PC-9 (cell line): ENCODE measurements around the gene EYA2. TPM values are rescaled to one million over a fixed set of nuclear protein-coding genes. Genes with fewer than 3 reads are reported as not detected.

Experiments used
- BruUV-seq: library from RNA; stranded (reverse); fragments of 400-500 nt; replicated peaks from 2 replicates; lab custom pipeline; 2021; lab: Mats Ljungman, UMichigan
- CTCF ChIA-PET: fragments of 300-600 bp; sonication (Branson Sonifier 250); formaldehyde crosslinking; loops from one replicate; lab custom pipeline; 2022; ENCODE audit warnings: antibody characterized with exemption; lab: Charles Lee
- POLR2A ChIA-PET: fragments of 300-600 bp; sonication (Branson Sonifier 250); formaldehyde crosslinking; loops from one replicate; lab custom pipeline; 2022; ENCODE audit warnings: antibody characterized with exemption; ENCODE audit not compliant: unreplicated experiment; lab: Charles Lee
- DNase-seq, 2 experiments: peaks; one replicate each; pipeline versions ENCODE4 v3.0.0 to v3.0.0-alpha.2; 2015 to 2022; ENCODE audit warnings: mixed read lengths in 1 of 2
- H2AFZ ChIP-seq: fragments of 200-600 bp; sonication (generic); 2 replicates; pipeline ENCODE4 v1.8.1; 2017; ENCODE audit warnings: antibody characterized with exemption
- H3F3A ChIP-seq: fragments of 200-600 bp; sonication (generic); 2 replicates; pipeline ENCODE4 v1.8.1; 2017; ENCODE audit warnings: antibody characterized with exemption, mild to moderate bottlenecking, low read depth; ENCODE audit not compliant: insufficient read depth
- H3K27ac ChIP-seq: fragments of 200-600 bp; sonication (generic); 2 replicates; pipeline ENCODE4 v1.6.1; 2016; ENCODE audit warnings: mixed run types
- H3K27me3 ChIP-seq: fragments of 200-600 bp; sonication (generic); 2 replicates; pipeline ENCODE4 v1.6.1; 2016; ENCODE audit warnings: low read depth, mixed run types; ENCODE audit not compliant: insufficient read depth
- H3K36me3 ChIP-seq: fragments of 200-600 bp; sonication (generic); 2 replicates; pipeline ENCODE4 v1.6.1; 2016; ENCODE audit warnings: low read depth, mixed run types
- H3K4me1 ChIP-seq: fragments of 200-600 bp; sonication (generic); replicated peaks from 2 replicates; pipeline ENCODE4 v1.6.1; 2016; ENCODE audit warnings: mixed run types; ENCODE audit not compliant: insufficient read depth
- H3K4me2 ChIP-seq: fragments of 200-600 bp; sonication (generic); 2 replicates; pipeline ENCODE4 v1.6.1; 2017; ENCODE audit warnings: mixed run types
- H3K4me3 ChIP-seq: fragments of 200-600 bp; sonication (generic); 2 replicates; pipeline ENCODE4 v1.6.1; 2016; ENCODE audit warnings: mixed run types
- H3K79me2 ChIP-seq: fragments of 200-600 bp; sonication (generic); 2 replicates; pipeline ENCODE4 v1.6.1; 2017; ENCODE audit warnings: low read depth, mixed run types
- H3K9me2 ChIP-seq: fragments of 200-600 bp; sonication (generic); 2 replicates; pipeline ENCODE4 v1.8.1; 2017; ENCODE audit warnings: mild to moderate bottlenecking; ENCODE audit not compliant: insufficient read depth
- H3K9me3 ChIP-seq: fragments of 200-600 bp; sonication (generic); 2 replicates; pipeline ENCODE4 v1.8.1; 2016; ENCODE audit warnings: low read depth; ENCODE audit not compliant: insufficient read depth
- H4K20me1 ChIP-seq: fragments of 200-600 bp; sonication (generic); 2 replicates; pipeline ENCODE4 v1.8.1; 2017; ENCODE audit not compliant: insufficient read depth
- EZH2 ChIP-seq: fragments of 200-600 bp; sonication (generic); IDR thresholded peaks from 2 replicates; pipeline ENCODE4 v1.8.0; 2017; ENCODE audit warnings: antibody characterized with exemption, low read depth
- intact Hi-C: fragments of 100-400 bp; cut with micrococcal nuclease; formaldehyde crosslinking; loops from one replicate; pipeline ENCODE4 v1.10.0; 2022; ENCODE audit not compliant: unreplicated experiment
- total RNA-seq: library from RNA; stranded (reverse); gene quantifications from 2 replicates; pipeline ENCODE4 v1.2.3, GENCODE V29; 2021
- TF ChIP-seq, protein P1 (sequence below): fragments of 200-600 bp; sonication (generic); conservative IDR thresholded peaks from 2 replicates; pipeline ENCODE4 v1.6.1; 2017; ENCODE audit warnings: mixed run types, antibody characterized with exemption, mild to moderate bottlenecking, moderate library complexity

Gene EYA2
- total RNA-seq, 1 experiment from 2014 or later: not detected

DNA sequence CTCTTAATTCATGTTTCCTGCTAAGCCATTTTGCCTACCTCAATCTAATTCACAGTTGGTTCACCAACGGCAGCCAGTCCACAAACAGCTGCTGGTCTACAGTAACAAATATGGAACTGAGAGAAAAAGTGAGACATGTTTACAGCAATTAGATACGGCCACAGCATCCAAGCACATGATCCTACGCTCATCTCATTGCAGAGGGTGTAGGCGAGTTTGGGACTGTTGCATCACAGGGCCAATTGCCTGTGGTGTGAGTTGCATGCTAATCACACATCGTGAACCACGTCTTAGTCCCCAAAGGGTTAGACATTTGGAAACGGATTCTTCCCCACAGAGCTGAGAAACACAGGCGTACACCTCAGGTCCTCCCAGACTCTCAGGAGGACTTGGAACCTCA lies 166.9 kb downstream of the EYA2 start:
- Histone ChIP-seq H2AFZ (no peak overlapping the region), H3K79me2 (no peaks in the 10 kb centered on the region), H3K4me2 (no peak overlapping the region), H4K20me1 (no peaks in the 10 kb centered on the region), H3K9me2 (no peaks in the 10 kb centered on the region), H3K9me3 (no peaks in the 10 kb centered on the region), H3K4me3 (no peak overlapping the region), H3K27me3 (0 out of 2 replicates have a peak, but pooled peaks cover 2% of the 10 kb centered on the region), H3K36me3 (no peaks in the 10 kb centered on the region), H3K4me1 (0 out of 2 replicates have a peak, but pooled peaks cover 4% of the 10 kb centered on the region), H3K27ac (no peak overlapping the region), H3F3A (no peaks in the 10 kb centered on the region)
- ChIA-PET POLR2A (no interaction called here), CTCF (no interaction called here)
- intact Hi-C loops: no loop called here
- no peak for DNase-seq
- TF ChIP-seq, protein P1, sequence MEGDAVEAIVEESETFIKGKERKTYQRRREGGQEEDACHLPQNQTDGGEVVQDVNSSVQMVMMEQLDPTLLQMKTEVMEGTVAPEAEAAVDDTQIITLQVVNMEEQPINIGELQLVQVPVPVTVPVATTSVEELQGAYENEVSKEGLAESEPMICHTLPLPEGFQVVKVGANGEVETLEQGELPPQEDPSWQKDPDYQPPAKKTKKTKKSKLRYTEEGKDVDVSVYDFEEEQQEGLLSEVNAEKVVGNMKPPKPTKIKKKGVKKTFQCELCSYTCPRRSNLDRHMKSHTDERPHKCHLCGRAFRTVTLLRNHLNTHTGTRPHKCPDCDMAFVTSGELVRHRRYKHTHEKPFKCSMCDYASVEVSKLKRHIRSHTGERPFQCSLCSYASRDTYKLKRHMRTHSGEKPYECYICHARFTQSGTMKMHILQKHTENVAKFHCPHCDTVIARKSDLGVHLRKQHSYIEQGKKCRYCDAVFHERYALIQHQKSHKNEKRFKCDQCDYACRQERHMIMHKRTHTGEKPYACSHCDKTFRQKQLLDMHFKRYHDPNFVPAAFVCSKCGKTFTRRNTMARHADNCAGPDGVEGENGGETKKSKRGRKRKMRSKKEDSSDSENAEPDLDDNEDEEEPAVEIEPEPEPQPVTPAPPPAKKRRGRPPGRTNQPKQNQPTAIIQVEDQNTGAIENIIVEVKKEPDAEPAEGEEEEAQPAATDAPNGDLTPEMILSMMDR: no peak
- TF ChIP-seq EZH2: no peak
- no TSS peak for BruUV-seq

DNA sequence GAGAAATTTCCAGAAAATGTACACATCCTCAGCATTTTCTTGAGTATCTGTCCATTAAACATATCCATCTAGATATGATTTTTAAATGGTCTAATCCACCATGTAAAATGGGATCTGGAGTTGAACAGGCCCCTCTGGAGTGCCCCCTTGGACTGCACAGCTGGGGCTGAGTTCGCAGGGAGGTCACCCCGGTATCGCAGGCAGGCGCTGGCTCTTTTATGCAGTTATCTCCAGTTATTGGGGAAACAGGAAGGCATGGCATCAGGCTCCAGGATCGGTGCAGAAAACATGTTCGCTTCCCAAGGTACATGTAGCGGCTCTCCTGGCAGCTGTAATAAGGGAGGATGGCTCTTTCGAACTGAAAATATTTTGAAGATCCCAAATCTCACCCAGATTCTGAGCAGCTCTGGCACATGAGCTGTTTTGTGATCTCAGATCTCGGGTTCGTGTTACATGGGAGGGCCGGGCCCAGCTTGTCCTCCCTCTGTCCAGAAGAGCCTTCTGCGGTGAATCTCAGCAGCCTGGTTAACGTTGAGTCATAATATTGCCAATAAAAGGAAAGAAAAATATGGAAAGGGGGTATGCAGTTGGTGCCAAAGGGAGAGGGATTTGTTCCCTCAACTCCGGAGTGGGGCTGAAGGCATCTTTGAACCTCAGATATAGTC lies 167.7 kb downstream of the EYA2 start:
- Histone ChIP-seq H3K9me2 (no peaks in the 10 kb centered on the region), H3K4me3 (no peak overlapping the region), H3K27ac (no peak overlapping the region), H3K4me2 (no peak overlapping the region), H4K20me1 (no peaks in the 10 kb centered on the region), H2AFZ (no peak overlapping the region), H3F3A (no peaks in the 10 kb centered on the region), H3K9me3 (no peaks in the 10 kb centered on the region; the same call in 1 of the 2 replicates), H3K36me3 (no peaks in the 10 kb centered on the region), H3K4me1 (0 out of 2 replicates have a peak, but pooled peaks cover 4% of the 10 kb centered on the region), H3K79me2 (no peaks in the 10 kb centered on the region), H3K27me3 (no peaks in the 10 kb centered on the region)
- BruUV-seq: no TSS peak
- intact Hi-C loops: no loop called here
- CTCF ChIA-PET: no interaction called here
- TF ChIP-seq, protein P1: no peak
- TF ChIP-seq EZH2: no peak
- no peak for DNase-seq
- POLR2A ChIA-PET: no interaction called here

DNA sequence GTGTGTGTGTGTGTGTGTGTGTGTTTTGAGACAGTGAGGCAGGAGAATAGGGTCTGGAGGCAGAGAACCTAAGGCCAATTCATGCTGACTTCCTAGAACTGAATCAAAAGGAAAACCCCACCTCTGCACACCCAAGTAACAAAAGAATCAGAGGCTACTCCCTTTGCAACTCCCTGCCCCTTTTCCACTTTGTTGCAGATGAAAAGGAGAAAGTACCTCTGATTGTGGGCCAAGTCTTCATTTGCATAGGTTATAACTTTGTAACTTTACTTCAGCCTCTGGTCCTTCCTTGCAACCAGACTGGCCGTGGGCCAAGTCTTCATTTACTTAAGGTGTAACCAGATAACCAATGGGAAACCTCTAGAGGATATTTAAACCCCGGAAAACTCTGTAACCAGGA lies 168.8 kb downstream of the EYA2 start:
- no peaks in the 10 kb centered on the region for H4K20me1 ChIP-seq
- no peak overlapping the region for H3K27ac ChIP-seq
- no peak overlapping the region for H2AFZ ChIP-seq
- H3F3A ChIP-seq: no peaks in the 10 kb centered on the region
- H3K79me2 ChIP-seq: no peaks in the 10 kb centered on the region
- H3K4me2 ChIP-seq: no peak overlapping the region
- intact Hi-C loops: no loop called here
- ChIA-PET POLR2A (no interaction called here), CTCF (no interaction called here)
- BruUV-seq: no TSS peak
- no peak overlapping the region for H3K4me3 ChIP-seq
- H3K4me1 ChIP-seq: no peaks in the 10 kb centered on the region
- DNase-seq: peak in 1 of 2 experiments; percentile 43
- peaks cover 8% of the 10 kb centered on the region for H3K9me3 ChIP-seq
- TF ChIP-seq, protein P1: no peak
- TF ChIP-seq EZH2: no peak
- H3K27me3 ChIP-seq: no peaks in the 10 kb centered on the region
- H3K9me2 ChIP-seq: no peaks in the 10 kb centered on the region
- no peaks in the 10 kb centered on the region for H3K36me3 ChIP-seq
